22Rv1 (cell line): ENCODE data around the gene MVP.
A peak's percentile ranks its signal among the peaks of the same experiment; 100 is the strongest.

Experiments used
- H3K27ac ChIP-seq: fragments of 450-650 bp; 2 replicates; pipeline ENCODE4 v1.5.1; 2017
- CTCF ChIP-seq: fragments of 450-650 bp; IDR thresholded peaks from 2 replicates; pipeline ENCODE4 v1.5.1; 2017; ENCODE audit warnings: mild to moderate bottlenecking
- ZFX ChIP-seq: fragments of 450-650 bp; IDR thresholded peaks from 2 replicates; pipeline ENCODE4 v1.6.1; 2017; ENCODE audit warnings: antibody characterized with exemption, borderline replicate concordance

Gene MVP

GRCh38 chr16:29815032-29815721 lies 5.1 kb upstream of the MVP start:
- peak overlapping the region; percentile 100 for H3K27ac ChIP-seq
- TF ChIP-seq ZFX (no peak), CTCF (no peak)

GRCh38 chr16:29815793-29816693 lies 4.2 kb upstream of the MVP start, which contains the start of gene PAGR1:
Gene PAGR1 (plus strand): TSS chr16:29816152. CDS start chr16:29816526, 374 bp downstream.
- TF ChIP-seq CTCF (peak; percentile 95), ZFX (no peak)
- peak within 1 kb of the TSS; percentile 100 for H3K27ac ChIP-seq

GRCh38 chr16:29816694-29817441 lies 3.4 kb upstream of the MVP start:
- no peak for TF ChIP-seq CTCF
- no peak for TF ChIP-seq ZFX

GRCh38 chr16:29818082-29818481 lies 2.2 kb upstream of the MVP start:
- peak overlapping the region; percentile 100 for H3K27ac ChIP-seq
- TF ChIP-seq ZFX (no peak), CTCF (no peak)

More at GRCh38 chr16:29816694-29817441, 3.4 kb upstream of the MVP start:
- peak overlapping the region; percentile 100 for H3K27ac ChIP-seq

GRCh38 chr16:29819506-29819905 lies 756 bp upstream of the MVP start:
- TF ChIP-seq ZFX (no peak), CTCF (peak; percentile 54)
- peak overlapping the region; percentile 100 for H3K27ac ChIP-seq

GRCh38 chr16:29820730-29821642 lies 724 bp downstream of the MVP start:
- TF ChIP-seq ZFX, result no peak
- TF ChIP-seq CTCF, result no peak
- peak overlapping the region; percentile 100 for H3K27ac ChIP-seq
